HepG2 (cell line): Measurements from ENCODE around the gene CHADL. TPM values are rescaled to one million over a fixed set of nuclear protein-coding genes. Genes with fewer than 3 reads are reported as not detected.

Experiments used
- AGO1 ChIP-seq: fragments of 200-400 bp; formaldehyde crosslinking; IDR thresholded peaks from 2 replicates; pipeline ENCODE4 v1.6.1; 2017; ENCODE audit warnings: mild to moderate bottlenecking, low read depth, low read length, moderate library complexity; ENCODE audit not compliant: poor library complexity, severe bottlenecking
- HOXA7 ChIP-seq: sonication (generic); formaldehyde crosslinking; IDR thresholded peaks from 2 replicates; pipeline ENCODE4 v1.8.1; 2022; ENCODE audit warnings: mild to moderate bottlenecking, missing genetic modification reagents, moderate library complexity
- KDM4B ChIP-seq: sonication (generic); formaldehyde crosslinking; IDR thresholded peaks from 2 replicates; pipeline ENCODE4 v1.4.0; 2020; ENCODE audit warnings: missing genetic modification reagents
- PTBP1 ChIP-seq: fragments of 200-400 bp; formaldehyde crosslinking; IDR thresholded peaks from 2 replicates; pipeline ENCODE4 v1.6.1; 2018; ENCODE audit warnings: low read length, low read depth; ENCODE audit not compliant: poor library complexity, severe bottlenecking
- SSRP1 ChIP-seq: IDR thresholded peaks from 2 replicates; pipeline ENCODE4 v1.6.1; 2016; ENCODE audit warnings: control low read depth
- ZMYM3 ChIP-seq: sonication (generic); formaldehyde crosslinking; IDR thresholded peaks from 2 replicates; pipeline ENCODE4 v1.5.1; 2020; ENCODE audit warnings: mild to moderate bottlenecking, missing genetic modification reagents
- ZNF569 ChIP-seq: sonication (generic); formaldehyde crosslinking; IDR thresholded peaks from 2 replicates; pipeline ENCODE4 v1.5.0; 2020; ENCODE audit warnings: mild to moderate bottlenecking, missing genetic modification reagents, moderate library complexity, borderline replicate concordance
- ZNF572 ChIP-seq: sonication (generic); formaldehyde crosslinking; IDR thresholded peaks from 2 replicates; pipeline ENCODE4 v1.5.1; 2020; ENCODE audit warnings: mild to moderate bottlenecking, missing genetic modification reagents
- ZNF720 ChIP-seq: sonication (generic); formaldehyde crosslinking; IDR thresholded peaks from 2 replicates; pipeline ENCODE4 v1.4.0; 2020; ENCODE audit warnings: missing genetic modification reagents
- ZZZ3 ChIP-seq: sonication (generic); formaldehyde crosslinking; IDR thresholded peaks from 2 replicates; pipeline ENCODE4 v1.4.0; 2020; ENCODE audit warnings: missing genetic modification reagents, mild to moderate bottlenecking, borderline replicate concordance
- polyA plus RNA-seq, 8 experiments: library from polyadenylated mRNA; depleted of rRNA in 3 of 8; stranded (reverse) in 7 of 8; unstranded in 1 of 8; fragments of >200 nt; fragmentation: Illumina TruSeq in 4 of 8; extraction: Trizol in 4 of 8; gene quantifications; 2 replicates each; pipeline versions ENCODE4 v1.2.1 to v1.2.3, GENCODE V29; 2011 to 2016; ENCODE audit warnings: low read depth in 4 of 8, missing spikeins in 1 of 8, mixed read lengths in 1 of 8; ENCODE audit not compliant: insufficient read depth in 1 of 8
- total RNA-seq, 5 experiments: library from RNA; depleted of rRNA; stranded (reverse); fragments of >200 nt; fragmentation: Illumina TruSeq; extraction: Trizol; gene quantifications; 2 replicates each; pipeline ENCODE4 v1.2.3, GENCODE V29; 2016; ENCODE audit warnings: low read depth in 1 of 5
- TF ChIP-seq, protein P1 (sequence below): sonication (generic); formaldehyde crosslinking; IDR thresholded peaks from 2 replicates; pipeline ENCODE4 v1.5.0; 2020; ENCODE audit warnings: missing genetic modification reagents
- TF ChIP-seq, protein P2 (sequence below): sonication (generic); formaldehyde crosslinking; IDR thresholded peaks from 2 replicates; pipeline ENCODE4 v1.5.1; 2020; ENCODE audit warnings: missing genetic modification reagents, mild to moderate bottlenecking, borderline replicate concordance
- TF ChIP-seq, protein P3 (sequence below): IDR thresholded peaks from 2 replicates; pipeline ENCODE4 v1.6.1; 2016; ENCODE audit warnings: missing genetic modification reagents, missing compliant biosample characterization
- TF ChIP-seq, protein P4 (sequence below): IDR thresholded peaks from 2 replicates; pipeline ENCODE4 v1.6.1; 2016; ENCODE audit warnings: mild to moderate bottlenecking
- TF ChIP-seq, protein P5 (sequence below): sonication (generic); formaldehyde crosslinking; IDR thresholded peaks from 2 replicates; pipeline ENCODE4 v1.5.1; 2020; ENCODE audit warnings: mild to moderate bottlenecking, missing genetic modification reagents, borderline replicate concordance
- TF ChIP-seq, protein P6 (sequence below): sonication (generic); formaldehyde crosslinking; IDR thresholded peaks from 2 replicates; pipeline ENCODE4 v1.8.0; 2022; ENCODE audit warnings: missing genetic modification reagents, mild to moderate bottlenecking, borderline replicate concordance
- TF ChIP-seq, protein P7 (sequence below): sonication (generic); formaldehyde crosslinking; IDR thresholded peaks from 2 replicates; pipeline ENCODE4 v1.8.0; 2022; ENCODE audit warnings: low read depth, missing genetic modification reagents
- TF ChIP-seq, protein P8 (sequence below): sonication (generic); formaldehyde crosslinking; IDR thresholded peaks from 2 replicates; pipeline ENCODE4 v1.8.0; 2022; ENCODE audit warnings: missing genetic modification reagents, mild to moderate bottlenecking, inconsistent platforms, borderline replicate concordance

The CHADL gene
- total and polyA plus RNA-seq, 2 of the 13 experiments (the other 11 are each of a cell fraction or from before 2014, with no cell fraction given): 2.8 to 8.1 TPM

DNA sequence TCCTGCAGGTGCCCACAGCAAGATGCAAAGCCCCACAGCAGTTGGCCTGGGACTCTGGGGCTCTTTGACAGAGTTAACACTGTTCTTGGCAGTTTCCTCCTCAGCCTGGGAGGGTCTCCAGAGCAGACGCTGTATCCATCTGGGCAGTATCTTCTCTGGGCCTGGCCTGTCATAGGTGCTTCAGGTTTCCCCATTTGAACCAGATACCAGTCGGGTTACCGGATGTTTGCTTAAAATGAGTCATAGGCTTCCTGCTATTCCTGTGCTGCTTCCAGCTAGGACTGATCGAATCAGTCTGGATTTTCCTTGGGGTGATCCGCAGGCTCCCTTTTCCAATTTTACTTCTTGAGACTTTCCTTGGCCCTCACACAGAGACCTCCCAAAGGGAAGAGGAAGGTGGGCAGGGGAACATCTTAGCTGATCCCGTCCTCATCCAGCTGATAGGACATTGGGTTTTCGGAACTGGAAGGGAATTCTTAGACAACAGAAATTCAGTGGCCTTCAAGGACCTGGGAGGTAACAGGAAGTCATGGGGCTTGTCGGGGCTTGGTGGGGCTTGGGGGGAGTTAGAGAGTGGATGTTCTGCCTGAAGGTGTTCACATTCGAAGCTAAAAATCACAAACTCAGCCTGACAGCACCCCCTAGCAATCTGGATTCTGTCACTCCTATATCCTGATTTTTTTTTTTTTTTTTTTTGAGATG is 47.7 kb upstream of the CHADL start (continued):
- TF ChIP-seq, protein P1, sequence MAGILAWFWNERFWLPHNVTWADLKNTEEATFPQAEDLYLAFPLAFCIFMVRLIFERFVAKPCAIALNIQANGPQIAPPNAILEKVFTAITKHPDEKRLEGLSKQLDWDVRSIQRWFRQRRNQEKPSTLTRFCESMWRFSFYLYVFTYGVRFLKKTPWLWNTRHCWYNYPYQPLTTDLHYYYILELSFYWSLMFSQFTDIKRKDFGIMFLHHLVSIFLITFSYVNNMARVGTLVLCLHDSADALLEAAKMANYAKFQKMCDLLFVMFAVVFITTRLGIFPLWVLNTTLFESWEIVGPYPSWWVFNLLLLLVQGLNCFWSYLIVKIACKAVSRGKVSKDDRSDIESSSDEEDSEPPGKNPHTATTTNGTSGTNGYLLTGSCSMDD (CRISPR knock-in tag): no peak
- TF ChIP-seq, protein P2, sequence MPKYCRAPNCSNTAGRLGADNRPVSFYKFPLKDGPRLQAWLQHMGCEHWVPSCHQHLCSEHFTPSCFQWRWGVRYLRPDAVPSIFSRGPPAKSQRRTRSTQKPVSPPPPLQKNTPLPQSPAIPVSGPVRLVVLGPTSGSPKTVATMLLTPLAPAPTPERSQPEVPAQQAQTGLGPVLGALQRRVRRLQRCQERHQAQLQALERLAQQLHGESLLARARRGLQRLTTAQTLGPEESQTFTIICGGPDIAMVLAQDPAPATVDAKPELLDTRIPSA (CRISPR knock-in tag): no peak
- TF ChIP-seq ZMYM3 (CRISPR knock-in tag) (no peak), KDM4B (CRISPR knock-in tag) (no peak), HOXA7 (CRISPR knock-in tag) (no peak), ZNF572 (CRISPR knock-in tag) (no peak), AGO1 (no peak), ZNF720 (CRISPR knock-in tag) (no peak), ZNF569 (CRISPR knock-in tag) (no peak), ZZZ3 (CRISPR knock-in tag) (no peak), PTBP1 (no peak), SSRP1 (CRISPR knock-in tag) (no peak; the same call in 1 of the 2 replicates)
- TF ChIP-seq, protein P3, sequence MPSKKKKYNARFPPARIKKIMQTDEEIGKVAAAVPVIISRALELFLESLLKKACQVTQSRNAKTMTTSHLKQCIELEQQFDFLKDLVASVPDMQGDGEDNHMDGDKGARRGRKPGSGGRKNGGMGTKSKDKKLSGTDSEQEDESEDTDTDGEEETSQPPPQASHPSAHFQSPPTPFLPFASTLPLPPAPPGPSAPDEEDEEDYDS (CRISPR knock-in tag): peak; percentile 85
- TF ChIP-seq, protein P4, sequence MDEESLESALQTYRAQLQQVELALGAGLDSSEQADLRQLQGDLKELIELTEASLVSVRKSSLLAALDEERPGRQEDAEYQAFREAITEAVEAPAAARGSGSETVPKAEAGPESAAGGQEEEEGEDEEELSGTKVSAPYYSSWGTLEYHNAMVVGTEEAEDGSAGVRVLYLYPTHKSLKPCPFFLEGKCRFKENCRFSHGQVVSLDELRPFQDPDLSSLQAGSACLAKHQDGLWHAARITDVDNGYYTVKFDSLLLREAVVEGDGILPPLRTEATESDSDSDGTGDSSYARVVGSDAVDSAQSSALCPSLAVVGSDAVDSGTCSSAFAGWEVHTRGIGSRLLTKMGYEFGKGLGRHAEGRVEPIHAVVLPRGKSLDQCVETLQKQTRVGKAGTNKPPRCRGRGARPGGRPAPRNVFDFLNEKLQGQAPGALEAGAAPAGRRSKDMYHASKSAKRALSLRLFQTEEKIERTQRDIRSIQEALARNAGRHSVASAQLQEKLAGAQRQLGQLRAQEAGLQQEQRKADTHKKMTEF: no peak
- TF ChIP-seq, protein P5, sequence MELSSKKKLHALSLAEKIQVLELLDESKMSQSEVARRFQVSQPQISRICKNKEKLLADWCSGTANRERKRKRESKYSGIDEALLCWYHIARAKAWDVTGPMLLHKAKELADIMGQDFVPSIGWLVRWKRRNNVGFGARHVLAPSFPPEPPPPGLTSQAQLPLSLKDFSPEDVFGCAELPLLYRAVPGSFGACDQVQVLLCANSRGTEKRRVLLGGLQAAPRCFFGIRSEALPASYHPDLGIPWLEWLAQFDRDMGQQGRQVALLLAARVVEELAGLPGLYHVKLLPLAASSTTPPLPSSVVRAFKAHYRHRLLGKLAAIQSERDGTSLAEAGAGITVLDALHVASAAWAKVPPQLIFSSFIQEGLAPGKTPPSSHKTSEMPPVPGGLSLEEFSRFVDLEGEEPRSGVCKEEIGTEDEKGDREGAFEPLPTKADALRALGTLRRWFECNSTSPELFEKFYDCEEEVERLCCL (CRISPR knock-in tag): no peak
- TF ChIP-seq, protein P6, sequence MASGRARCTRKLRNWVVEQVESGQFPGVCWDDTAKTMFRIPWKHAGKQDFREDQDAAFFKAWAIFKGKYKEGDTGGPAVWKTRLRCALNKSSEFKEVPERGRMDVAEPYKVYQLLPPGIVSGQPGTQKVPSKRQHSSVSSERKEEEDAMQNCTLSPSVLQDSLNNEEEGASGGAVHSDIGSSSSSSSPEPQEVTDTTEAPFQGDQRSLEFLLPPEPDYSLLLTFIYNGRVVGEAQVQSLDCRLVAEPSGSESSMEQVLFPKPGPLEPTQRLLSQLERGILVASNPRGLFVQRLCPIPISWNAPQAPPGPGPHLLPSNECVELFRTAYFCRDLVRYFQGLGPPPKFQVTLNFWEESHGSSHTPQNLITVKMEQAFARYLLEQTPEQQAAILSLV (CRISPR knock-in tag): no peak
- TF ChIP-seq, protein P7, sequence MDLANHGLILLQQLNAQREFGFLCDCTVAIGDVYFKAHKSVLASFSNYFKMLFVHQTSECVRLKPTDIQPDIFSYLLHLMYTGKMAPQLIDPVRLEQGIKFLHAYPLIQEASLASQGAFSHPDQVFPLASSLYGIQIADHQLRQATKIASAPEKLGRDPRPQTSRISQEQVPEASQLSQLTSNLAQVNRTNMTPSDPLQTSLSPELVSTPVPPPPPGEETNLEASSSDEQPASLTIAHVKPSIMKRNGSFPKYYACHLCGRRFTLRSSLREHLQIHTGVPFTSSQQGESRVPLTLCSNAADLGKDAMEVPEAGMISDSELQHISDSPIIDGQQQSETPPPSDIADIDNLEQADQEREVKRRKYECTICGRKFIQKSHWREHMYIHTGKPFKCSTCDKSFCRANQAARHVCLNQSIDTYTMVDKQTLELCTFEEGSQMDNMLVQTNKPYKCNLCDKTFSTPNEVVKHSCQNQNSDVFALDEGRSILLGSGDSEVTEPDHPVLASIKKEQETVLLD (CRISPR knock-in tag): no peak
- TF ChIP-seq, protein P8, sequence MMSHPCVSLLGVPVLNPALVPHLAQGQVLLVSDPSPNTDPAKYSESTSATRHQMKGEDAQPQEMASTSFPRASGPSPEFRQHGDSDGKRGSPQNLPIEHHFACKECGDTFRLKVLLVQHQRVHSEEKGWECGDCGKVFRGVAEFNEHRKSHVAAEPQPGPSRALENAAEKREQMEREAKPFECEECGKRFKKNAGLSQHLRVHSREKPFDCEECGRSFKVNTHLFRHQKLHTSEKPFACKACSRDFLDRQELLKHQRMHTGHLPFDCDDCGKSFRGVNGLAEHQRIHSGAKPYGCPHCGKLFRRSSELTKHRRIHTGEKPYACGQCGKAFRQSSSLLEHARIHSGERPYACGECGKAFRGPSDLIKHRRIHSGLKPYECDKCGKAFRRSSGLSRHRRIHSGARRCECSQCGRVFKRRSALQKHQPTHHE (CRISPR knock-in tag): no peak
